AG04449 (cell line): ENCODE data around the gene UBE2G1.

Experiments
- CTCF ChIA-PET: fragments of 350-600 bp; formaldehyde crosslinking; extraction: SDS; loops from one replicate; lab custom pipeline; 2021; ENCODE audit warnings: antibody characterized with exemption; lab: Yijun Ruan, JAX
- POLR2A ChIA-PET: fragments of 400-600, 350-600 bp; formaldehyde crosslinking; extraction: SDS; loops from one replicate; lab custom pipeline; 2020; ENCODE audit warnings: antibody characterized with exemption, inconsistent platforms; lab: Yijun Ruan, JAX
- DNase-seq: peaks from one replicate; pipeline ENCODE4 v3.0.0-alpha.2; 2010; ENCODE audit warnings: low read depth, low spot score
- H3K4me3 ChIP-seq: 2 replicates; pipeline ENCODE4 v1.5.1; 2011; ENCODE audit warnings: low read depth, mild to moderate bottlenecking, control low read depth, low read length
- TF ChIP-seq, protein P1 (sequence below): IDR thresholded peaks from one replicate; pipeline ENCODE4 v1.5.1; 2011; ENCODE audit warnings: mild to moderate bottlenecking, moderate library complexity, low read length, control low read depth, inconsistent platforms; ENCODE audit not compliant: insufficient read depth; ENCODE audit errors: missing control alignments

The UBE2G1 gene

DNA sequence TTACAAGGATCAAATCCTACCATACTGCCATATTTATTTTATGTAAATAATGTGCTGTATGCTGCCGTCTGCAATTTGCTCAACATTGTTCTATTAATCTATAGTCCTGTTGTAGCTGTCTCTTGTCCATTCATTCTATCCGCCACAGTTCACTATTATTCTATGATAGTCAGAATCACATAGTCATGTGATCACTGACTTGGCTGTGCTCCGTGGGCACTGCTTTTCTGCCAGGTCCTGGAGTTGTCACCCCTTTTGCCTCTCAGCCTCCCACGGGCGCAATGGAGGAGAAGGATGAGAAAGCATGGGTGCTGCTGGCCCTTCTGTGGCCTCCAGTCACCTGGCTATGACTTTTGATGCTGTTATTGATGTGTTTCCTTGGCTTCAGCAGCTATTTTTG is 65.4 kb downstream of the UBE2G1 start:
- no peak overlapping the region for H3K4me3 ChIP-seq
- ChIA-PET CTCF (interaction anchor here (0.7 to 1.4 kb wide), 3 partner anchors 31 to 118 kb away, joined by 3 to 4 read pairs (median 3); no protein-coding TSS in a partner anchor), POLR2A (no interaction called here)
- DNase-seq, result no peak
- TF ChIP-seq, protein P1, sequence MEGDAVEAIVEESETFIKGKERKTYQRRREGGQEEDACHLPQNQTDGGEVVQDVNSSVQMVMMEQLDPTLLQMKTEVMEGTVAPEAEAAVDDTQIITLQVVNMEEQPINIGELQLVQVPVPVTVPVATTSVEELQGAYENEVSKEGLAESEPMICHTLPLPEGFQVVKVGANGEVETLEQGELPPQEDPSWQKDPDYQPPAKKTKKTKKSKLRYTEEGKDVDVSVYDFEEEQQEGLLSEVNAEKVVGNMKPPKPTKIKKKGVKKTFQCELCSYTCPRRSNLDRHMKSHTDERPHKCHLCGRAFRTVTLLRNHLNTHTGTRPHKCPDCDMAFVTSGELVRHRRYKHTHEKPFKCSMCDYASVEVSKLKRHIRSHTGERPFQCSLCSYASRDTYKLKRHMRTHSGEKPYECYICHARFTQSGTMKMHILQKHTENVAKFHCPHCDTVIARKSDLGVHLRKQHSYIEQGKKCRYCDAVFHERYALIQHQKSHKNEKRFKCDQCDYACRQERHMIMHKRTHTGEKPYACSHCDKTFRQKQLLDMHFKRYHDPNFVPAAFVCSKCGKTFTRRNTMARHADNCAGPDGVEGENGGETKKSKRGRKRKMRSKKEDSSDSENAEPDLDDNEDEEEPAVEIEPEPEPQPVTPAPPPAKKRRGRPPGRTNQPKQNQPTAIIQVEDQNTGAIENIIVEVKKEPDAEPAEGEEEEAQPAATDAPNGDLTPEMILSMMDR, result no peak

DNA sequence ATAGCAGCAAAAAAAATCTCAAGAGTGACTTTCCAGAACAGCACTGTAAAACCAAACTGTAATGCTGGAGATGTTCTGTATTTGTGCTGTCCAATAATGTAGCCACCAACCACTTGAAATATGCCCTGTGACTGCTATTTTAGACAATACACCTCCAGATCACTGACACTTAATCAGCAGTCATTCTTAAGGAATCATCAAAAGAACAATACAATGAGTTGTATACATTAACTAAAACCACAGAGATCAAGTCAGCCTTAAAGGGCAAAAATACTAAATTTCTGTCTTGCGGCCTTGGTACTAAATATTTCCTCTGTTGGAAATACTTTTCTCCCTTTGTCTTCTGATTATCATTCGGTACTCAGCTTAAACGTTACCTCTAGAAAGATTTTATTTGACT is 69.1 kb downstream of the UBE2G1 start:
- DNase-seq, result no peak
- POLR2A ChIA-PET, result no interaction called here

DNA sequence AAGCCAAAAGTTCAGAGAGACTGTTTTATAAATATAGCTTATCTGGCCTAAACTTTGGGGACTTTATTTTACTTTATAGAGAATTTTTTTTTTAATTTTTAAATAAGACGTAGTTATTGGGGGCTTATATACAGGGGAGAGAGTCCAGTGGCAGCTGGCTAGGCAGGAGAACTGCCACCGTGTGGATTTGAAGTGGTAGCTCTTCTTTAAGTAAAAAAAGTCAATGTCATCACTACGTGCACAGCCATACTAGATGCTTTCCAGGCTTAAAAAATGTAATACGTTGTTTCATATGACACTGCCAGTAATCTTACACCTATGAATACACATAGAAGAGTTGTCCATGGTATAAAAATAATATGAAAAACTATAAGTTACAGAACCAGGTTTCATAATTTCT is 70.8 kb downstream of the UBE2G1 start:
- ChIA-PET CTCF (interaction anchor here (0.5 to 4.9 kb wide), 3 partner anchors 9 to 125 kb away, joined by 3 to 35 read pairs (median 3); no protein-coding TSS in a partner anchor), POLR2A (no interaction called here)
- no peak for DNase-seq
- no peak overlapping the region for H3K4me3 ChIP-seq
- TF ChIP-seq, protein P1, result no peak

More for the DNA sequence above, 69.1 kb downstream of the UBE2G1 start:
- H3K4me3 ChIP-seq, result no peak overlapping the region
- CTCF ChIA-PET, result interaction anchor here (0.9 to 2.8 kb wide), 6 partner anchors 10 to 123 kb away, joined by 3 to 16 read pairs (median 4); no protein-coding TSS in a partner anchor
- TF ChIP-seq, protein P1, result no peak

DNA sequence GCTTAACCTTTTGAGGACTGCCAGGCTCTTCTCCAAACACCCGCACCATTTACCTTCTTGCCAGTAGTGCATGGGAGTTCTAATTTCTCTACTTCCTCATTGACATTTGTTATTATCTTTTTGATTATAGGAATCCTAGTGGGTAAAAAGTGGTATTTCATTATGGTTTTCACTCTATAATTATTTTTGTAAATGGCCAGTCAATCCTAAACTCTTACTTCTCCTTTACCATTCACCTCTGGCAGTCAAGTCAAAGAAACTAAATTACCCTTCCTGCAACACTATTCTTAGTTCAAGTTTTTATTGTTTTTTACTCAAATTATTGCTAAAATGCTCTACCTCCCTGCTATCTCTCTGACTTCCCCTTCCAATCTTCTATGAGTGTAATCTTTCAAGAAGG is 72.9 kb downstream of the UBE2G1 start:
- H3K4me3 ChIP-seq, result no peak overlapping the region
- DNase-seq, result no peak
- CTCF ChIA-PET, result interaction anchor here (4.9 kb wide), 1 partner anchor 11 kb away, joined by 35 read pairs; no protein-coding TSS in a partner anchor
- POLR2A ChIA-PET, result no interaction called here
- TF ChIP-seq, protein P1, result no peak

DNA sequence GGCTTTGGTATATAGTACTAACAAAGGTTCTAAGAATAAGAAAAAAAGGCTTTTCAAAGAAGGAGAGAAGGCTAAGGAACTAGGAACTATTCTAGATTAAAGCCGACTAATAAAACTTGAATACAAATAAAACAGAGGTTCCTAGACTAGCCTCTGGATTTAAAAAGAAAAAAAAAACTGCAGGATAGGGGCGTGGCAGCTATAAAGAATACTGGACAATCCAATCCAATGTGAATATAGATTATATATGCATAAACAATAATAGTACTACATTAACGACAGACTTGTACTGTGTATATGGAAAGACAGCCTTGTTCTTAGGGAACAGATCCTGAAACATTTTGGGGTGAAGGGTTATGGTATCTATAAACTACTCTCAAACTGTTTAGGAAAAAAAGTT is 78.8 kb downstream of the UBE2G1 start:
- ChIA-PET CTCF (interaction anchor here (2.5 kb wide), 1 partner anchor 17 kb away, joined by 9 read pairs; no protein-coding TSS in a partner anchor), POLR2A (no interaction called here)
- no peak for DNase-seq
- TF ChIP-seq, protein P1, result no peak
- no peak overlapping the region for H3K4me3 ChIP-seq

DNA sequence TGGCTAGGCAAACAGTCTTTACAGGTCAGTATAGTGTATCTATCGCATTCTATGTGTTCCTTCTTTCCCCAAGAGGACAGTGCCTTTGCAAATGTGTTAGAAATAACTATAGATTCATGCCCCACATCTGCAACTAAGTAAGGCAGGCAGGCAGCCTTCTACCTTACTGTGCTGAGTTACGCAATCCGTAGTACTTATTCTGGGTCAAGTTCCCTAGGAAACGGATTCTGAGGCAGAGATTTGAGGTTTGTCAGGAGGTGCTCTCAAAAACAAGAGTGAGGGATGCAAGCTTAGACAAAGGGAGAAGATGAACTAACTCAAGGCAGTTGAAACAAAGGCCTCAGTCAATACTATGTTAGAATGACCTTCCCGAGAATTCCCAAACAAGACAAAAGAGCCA is 90.0 kb downstream of the UBE2G1 start:
- no peak for DNase-seq
- TF ChIP-seq, protein P1, result no peak
- CTCF ChIA-PET, result interaction anchor here (0.9 kb wide), 1 partner anchor 60 kb away, joined by 3 read pairs; no protein-coding TSS in a partner anchor
- POLR2A ChIA-PET, result no interaction called here
- H3K4me3 ChIP-seq, result no peak overlapping the region
